Esophagus squamous epithelium (tissue), 4 donors: ENCODE data around the gene WFDC5.

Experiments
- CTCF ChIP-seq, 6 experiments: fragments of 450-650 bp in 4 of 6; fragments of 200-600 bp in 2 of 6; sonication (generic) in 2 of 6; IDR thresholded peaks; one replicate each; pipeline ENCODE4 v1.5.1; 2016 to 2019; ENCODE audit warnings: antibody characterized with exemption in 6 of 6, mild to moderate bottlenecking in 4 of 6, moderate library complexity in 4 of 6
- POLR2A ChIP-seq, 4 donors: fragments of 450-650 bp; IDR thresholded peaks; one replicate each; pipeline ENCODE4 v1.6.1; 2017; ENCODE audit warnings: antibody characterized with exemption in 4 of 4, mild to moderate bottlenecking in 4 of 4, moderate library complexity in 3 of 4

- TF ChIP-seq CTCF (IDR thresholded peaks at IDR 0.05) = no peak
- TF ChIP-seq POLR2A (IDR thresholded peaks at IDR 0.05) = no peak
Measured at GRCh38 chr20:45090481-45090880, 24.5 kb downstream of the WFDC5 start.
